HG02973 (cell line): ENCODE data around the gene LRRTM1.

Experiments used
- ATAC-seq: cut with Tn5 transposase; IDR thresholded peaks from one replicate; pipeline ENCODE4 v1.9.1; 2021; ENCODE audit warnings: moderate library complexity; ENCODE audit not compliant: unreplicated experiment

The LRRTM1 gene

DNA sequence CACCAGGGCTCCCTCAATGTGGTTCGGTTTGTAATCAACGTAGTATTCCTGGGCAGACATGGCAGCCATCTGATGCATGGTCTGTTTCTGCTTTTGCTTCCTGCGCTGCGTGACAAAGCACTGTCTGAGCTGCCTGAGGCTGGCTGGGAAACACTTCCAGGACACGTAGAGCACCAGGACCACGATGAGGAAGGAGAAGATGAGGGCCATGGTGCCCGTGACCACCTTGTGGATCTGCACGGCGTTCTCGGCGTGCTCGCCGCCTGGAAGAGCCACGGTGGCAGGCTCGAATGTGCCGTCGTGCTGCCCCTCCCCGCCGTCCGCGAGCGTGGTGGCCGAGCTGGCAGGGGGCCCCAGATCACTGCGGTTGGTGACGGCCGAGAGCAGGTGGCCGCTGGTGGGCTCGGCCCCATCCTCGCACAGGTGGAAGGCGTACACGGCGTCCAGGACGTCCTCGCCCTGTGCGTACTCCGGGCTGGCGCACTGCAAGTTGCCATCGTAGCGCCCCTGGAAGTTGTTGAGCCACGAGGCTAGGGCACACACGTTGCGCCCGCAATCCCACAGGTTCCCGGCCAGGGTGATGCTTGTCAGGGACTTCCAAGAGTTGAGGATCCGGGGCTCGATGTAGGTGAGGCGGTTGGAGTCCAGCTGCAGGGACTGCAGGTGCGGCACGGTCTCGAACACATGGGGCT lies 2.1 kb downstream of the LRRTM1 start:
- ATAC-seq: no peak

- no peak for ATAC-seq
Measured at GRCh38 chr2:80302001-80302313, 2.6 kb downstream of the LRRTM1 start.

DNA sequence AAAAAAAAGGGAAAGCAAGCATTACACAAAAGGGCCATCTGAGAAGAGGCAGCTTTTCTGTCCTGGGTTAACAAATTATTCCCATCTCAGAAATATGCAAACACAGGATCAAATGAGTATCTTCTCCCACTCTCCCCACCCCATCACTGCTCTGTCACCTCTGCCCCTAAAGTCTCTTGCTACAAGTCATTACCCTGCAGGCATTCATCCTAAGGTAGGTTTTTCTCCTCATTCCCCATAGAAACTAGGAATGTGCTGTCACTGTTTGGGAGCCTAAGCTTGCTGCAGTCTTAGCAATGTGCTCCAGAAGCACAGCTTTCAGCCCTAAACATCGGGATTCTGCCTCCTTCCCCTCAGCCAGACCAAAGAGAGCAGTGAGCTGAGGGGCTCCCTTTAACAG lies 3.6 kb downstream of the LRRTM1 start:
- no peak for ATAC-seq

GRCh38 chr2:80300346-80300745 lies 4.2 kb downstream of the LRRTM1 start:
- ATAC-seq: no peak

DNA sequence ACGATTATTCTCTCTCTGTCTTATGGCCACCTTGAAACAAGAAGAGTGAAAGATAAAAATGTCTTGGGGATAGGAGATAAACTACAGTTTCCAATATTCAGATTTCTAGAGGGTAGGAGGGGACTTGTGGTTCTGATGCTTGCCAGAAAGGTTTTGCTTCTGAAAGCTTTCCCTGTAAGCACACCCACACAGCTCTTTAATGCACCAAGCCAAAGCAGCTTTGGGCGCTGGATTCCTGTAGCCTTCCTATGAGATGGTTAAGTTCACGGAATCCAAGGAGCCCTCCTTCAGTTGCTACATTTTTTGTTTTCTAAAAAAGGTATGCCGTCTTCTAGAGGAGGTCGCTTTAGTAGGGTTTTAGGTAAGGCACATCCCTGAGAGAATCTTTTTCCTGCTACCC lies 4.9 kb downstream of the LRRTM1 start:
- ATAC-seq: no peak

- ATAC-seq: no peak
Measured at GRCh38 chr2:80298954-80299353, 5.6 kb downstream of the LRRTM1 start.

DNA sequence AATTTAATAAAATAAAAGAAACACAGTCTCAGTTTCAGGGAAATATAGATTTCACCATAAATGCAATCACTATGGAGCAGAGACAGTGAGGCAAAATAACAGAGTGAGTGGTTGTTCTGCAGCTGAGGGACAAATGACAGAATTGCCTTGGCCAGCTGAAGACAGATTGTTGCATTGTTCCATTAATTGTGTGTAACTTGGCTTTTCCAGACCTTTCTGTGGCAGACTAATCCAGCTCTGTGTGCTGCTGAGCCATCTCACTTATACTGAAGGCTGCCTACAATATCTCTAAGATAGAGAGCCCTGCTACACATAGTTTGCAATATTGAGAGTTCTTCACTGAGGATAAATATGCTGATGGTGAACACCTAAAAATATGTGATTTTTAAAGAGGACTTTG lies 11.5 kb downstream of the LRRTM1 start:
- ATAC-seq: no peak

DNA sequence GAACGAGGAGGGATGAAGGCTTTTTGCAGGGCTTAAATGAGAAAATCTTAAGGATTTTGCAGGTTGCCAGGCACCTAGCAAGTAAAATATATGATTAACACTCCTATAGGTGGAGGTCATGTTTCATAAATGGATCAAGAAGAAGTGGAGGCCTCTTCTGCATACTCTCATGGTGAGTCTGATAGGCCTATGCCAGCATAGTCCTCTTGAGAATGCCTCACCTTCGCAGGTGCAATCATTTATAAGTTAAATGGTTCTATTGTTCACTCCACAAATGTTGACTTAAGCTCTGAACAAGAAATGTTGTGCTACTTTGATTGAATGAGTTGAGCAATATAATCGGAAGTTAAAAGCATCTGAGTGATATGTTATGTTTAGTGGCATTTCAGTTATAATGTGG lies 12.1 kb downstream of the LRRTM1 start:
- no peak for ATAC-seq

DNA sequence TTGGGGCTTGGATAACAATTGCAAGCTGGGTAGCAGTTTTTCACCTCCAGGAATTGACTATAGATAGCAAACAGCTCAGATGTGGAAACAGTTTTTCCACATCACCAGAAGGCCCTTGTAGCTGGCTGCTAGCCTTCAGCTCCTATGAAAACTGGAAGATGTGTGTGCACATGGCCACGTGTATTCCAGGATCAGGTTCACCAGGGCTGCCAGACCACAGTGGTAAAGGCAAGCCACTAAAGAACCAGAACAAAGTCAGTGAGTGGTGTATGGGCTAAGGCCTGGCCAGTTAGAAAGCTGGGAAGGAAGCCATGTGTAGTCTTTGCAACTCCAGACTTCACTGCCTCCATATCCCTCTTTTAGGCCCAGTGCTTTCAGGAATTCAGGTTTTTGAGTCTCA lies 12.9 kb downstream of the LRRTM1 start:
- no peak for ATAC-seq

DNA sequence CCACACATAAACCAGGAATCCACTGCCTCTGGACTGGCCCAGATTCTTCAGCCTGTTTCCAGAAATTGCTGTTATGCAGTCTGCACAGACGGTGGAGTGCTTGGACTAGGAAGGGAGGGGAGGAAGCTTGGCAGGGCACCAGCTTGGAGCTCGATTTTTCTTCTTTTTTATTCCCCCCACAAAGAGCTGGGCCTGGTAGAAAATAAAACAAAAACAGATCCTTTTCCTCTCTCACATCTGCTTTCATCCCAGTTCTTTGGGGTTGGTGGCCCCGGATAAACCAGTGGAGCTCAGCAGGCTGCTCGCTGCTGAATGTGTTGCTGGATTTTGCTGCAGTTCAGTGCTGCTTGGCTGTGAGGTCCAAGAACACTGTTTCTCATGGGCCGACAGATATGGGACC lies 16.0 kb downstream of the LRRTM1 start:
- no peak for ATAC-seq

DNA sequence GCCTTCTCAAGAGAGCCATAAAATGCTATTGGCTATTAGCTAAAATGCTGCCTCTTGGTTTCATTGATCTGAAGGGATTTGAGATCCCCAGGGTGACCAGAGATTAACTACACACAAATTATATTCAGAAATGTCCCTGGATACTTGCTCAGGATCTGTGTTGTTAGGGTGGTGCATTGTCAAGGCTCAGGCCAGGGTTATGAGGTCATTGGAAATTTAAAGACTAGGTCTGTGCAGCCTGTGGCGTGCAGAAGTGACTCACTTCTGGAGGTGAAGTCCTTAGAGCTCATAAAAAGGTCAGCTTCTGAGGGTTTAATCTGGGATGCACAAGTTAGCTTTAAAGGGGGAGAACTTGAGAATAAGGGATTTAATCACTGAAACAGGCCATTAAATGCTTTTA lies 23.5 kb downstream of the LRRTM1 start:
- ATAC-seq: no peak

DNA sequence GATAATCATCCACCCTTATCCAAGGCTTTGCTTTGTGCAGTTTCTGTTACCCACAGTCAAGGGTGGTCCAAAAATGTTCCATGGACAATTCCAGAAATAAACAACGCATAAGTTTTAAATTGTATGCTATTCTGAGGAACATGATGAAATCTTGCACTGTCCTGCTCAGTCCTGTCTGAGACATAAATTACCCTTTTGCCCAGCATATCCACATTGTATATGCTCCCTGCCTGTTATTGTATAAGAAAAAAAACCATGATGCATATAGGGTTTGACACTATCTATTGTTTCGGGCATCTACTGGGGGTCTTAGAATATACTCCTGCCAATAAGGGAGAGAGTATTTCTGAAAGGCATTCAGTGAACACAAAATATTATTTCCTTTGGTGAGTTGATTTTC lies 24.0 kb downstream of the LRRTM1 start:
- no peak for ATAC-seq

DNA sequence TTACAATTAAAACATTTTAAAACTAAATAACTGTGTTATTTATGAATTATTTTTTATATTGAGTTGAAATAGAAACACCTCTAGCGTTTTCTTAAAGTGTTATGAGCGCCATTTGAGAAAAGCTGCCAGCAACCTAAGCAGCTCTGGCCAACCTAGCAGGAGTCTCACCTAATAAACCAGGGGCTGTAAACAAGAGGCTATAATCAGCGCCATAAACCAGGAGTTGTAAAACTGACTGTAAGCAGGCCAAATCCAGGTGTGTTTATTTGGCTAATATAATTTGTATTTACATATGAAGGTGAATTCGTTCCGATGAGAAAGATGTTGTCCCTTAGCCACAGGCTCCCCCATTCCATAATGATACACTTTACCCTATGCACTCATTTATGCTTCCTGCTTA lies 34.7 kb downstream of the LRRTM1 start:
- no peak for ATAC-seq

DNA sequence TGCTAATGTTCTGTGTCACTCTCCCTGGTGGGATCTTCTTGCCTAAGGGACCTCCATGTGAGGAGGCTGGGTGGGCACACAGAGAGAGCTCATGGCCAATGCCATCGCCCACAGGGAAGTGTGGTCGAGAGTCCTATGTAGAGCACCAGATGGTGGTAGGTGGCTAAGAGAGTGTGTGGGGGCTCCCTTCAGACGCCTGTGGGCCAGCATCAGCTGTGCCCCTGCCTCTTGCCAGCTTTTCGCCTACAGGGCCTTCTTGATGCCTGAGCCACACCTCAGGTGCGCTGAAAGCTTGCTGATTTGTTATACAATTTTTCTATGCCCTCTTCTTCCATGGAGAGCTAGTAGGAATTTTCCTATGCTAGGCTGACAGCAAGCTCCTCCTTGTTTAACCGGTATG lies 38.3 kb downstream of the LRRTM1 start:
- no peak for ATAC-seq

- no peak for ATAC-seq
Measured at GRCh38 chr2:80259292-80259691, 45.3 kb downstream of the LRRTM1 start.

DNA sequence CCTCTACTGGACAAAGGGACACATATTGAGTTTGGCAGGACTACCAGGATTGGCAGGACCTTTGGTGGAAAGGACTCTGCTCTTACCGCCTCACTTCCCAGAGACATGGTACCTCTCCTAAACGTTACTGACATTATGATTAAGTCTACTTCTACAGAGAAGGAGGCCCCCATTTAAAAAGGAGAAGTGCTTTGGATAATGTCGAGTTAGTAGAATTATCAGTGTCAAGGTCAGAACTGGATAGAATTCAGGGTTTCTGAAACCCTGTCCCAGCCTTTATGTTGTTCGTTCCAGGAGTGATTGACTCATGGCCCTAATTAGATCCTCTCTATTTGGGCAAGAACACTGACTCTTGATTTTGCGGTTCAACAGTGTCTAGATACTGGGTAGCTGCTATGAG lies 45.8 kb downstream of the LRRTM1 start:
- ATAC-seq: no peak

- ATAC-seq: no peak
Measured at GRCh38 chr2:80258341-80258740, 46.2 kb downstream of the LRRTM1 start.

DNA sequence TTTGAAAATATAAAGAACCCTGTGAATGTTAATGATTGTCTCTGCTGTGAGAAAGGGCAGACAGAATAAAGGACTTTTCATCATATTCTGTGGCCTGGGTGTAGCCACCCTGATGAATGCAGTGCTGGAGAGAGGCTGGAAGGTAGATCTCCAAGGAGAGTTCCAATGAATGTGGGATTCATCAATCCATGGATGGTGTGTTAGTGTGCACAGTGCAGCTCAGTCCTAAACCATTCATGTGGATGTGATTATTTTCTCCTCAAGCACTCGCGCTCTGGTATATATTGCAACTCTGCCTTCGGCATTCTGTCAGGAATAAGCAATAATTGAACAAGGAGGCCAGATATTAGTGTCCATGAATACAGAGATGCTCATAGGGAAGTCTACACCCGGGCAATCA lies 47.1 kb downstream of the LRRTM1 start:
- ATAC-seq: no peak

GRCh38 chr2:80256782-80257167 lies 47.8 kb downstream of the LRRTM1 start:
- ATAC-seq: no peak

DNA sequence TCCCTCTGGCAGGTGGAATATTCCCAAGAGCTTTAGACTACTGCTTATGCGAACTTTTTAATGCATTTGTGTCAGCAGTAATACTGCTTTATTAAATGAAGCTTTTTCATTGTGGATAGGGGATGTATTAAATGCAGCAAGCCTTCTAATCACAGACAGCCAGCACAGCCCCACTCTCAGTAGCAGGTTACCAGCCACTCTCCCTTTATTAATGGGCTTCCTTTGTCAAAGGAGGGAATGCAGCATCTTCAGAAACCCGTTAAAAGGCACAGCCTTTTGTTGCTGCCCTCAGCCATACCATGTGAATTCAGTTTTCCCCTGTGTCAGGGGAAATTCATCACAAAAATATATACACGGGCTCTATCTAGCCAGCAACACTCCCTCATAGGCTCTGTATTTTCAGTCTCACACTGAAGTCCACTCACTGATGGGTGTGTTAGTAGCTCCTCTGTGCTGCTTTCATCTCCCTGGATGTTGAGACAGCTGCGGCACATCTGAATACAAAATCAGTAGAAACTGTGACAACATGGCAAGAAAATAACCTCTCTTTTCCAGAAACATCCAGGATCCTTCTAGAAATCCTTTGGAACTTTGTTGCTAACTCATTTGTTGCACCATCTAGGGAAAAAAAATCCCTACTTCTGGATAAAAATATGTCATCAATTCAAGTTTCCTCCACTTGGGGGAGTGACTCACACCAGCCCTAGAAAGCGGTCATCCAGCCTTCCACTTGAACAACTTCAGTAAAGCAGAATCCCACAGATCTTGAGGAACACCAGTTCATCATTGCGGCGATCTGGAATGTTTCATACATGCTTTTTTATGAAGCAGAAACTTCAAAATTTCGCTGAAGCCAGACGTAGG lies 48.4 kb downstream of the LRRTM1 start:
- ATAC-seq: no peak

GRCh38 chr2:80252294-80252986 lies 52.1 kb downstream of the LRRTM1 start:
- ATAC-seq: no peak
